ENCODE measurements around the gene MAP3K13.
"Not testable (repeated sequence)": the region's sequence is repeated elsewhere in the genome, so short reads cannot be mapped to it uniquely, and the experiment has no call there.

MAP3K13 gene

GRCh38 chr3:185448107-185448506 lies 85.2 kb downstream of the MAP3K13 start:
- H4K20me1 ChIP-seq (ENCODE audit: insufficient read depth, low read length): no peaks in the 10 kb centered on the region
- no peaks in the 10 kb centered on the region for H3K4me1 ChIP-seq (ENCODE audit: insufficient read depth, low read length)
- H3K9ac ChIP-seq (ENCODE audit: low read depth, low read length): no peak overlapping the region
- no peaks in the 10 kb centered on the region for H3K9me3 ChIP-seq (ENCODE audit: insufficient read depth, low read length, severe bottlenecking)
- no peak overlapping the region for H3K27ac ChIP-seq (ENCODE audit: low read length)
- no peak for ATAC-seq (ENCODE audit: insufficient read depth, low read depth)
- no peak for DNase-seq
- no peaks in the 10 kb centered on the region for H3K79me2 ChIP-seq (ENCODE audit: insufficient read depth, low read length)
- H3K4me2 ChIP-seq (ENCODE audit: insufficient read depth, low read length): no peak overlapping the region
- H2AFZ ChIP-seq (ENCODE audit: low read depth, low read length): no peak overlapping the region
- no peaks in the 10 kb centered on the region for H3K36me3 ChIP-seq (ENCODE audit: insufficient read depth, low read length)
- TF ChIP-seq CTCF (IDR thresholded peaks at IDR 0.05; ENCODE audit: borderline replicate concordance, extremely low read depth, low read length, poor library complexity, severe bottlenecking) (no peak), EZH2 (IDR thresholded peaks at IDR 0.05; ENCODE audit: borderline replicate concordance, low read depth, low read length, severe bottlenecking) (no peak)
- H3K4me3 ChIP-seq (ENCODE audit: low read depth in 1 of 2, low read length in 2 of 2): no peak overlapping the region
- H3K27me3 ChIP-seq (ENCODE audit: insufficient read depth, low read length, poor library complexity): peaks cover 4% of the 10 kb centered on the region

DNA sequence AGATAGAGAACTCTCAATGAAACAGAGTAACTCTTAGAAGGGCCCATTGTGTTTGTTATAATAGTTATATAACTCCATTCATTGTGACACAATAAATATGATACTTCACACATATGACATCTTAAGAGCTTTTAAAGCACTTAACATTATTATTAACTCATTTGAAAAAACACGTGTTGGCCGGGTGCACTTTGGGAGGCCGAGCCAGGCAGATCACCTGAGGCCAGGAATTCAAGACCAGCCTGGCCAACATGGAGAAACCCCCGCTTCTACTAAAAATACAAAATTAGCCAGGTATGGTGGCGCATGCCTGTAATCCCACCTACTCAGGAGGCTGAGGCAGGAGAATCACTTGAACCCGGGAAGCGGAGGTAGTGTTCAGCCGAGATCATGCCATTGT lies 88.5 kb downstream of the MAP3K13 start:
- not testable (repeated sequence) for H4K20me1 ChIP-seq (ENCODE audit: insufficient read depth, low read length); H3K79me2 ChIP-seq (ENCODE audit: insufficient read depth, low read length); H3K4me1 ChIP-seq (ENCODE audit: insufficient read depth, low read length); H3K9me3 ChIP-seq (ENCODE audit: insufficient read depth, low read length, severe bottlenecking); H3K27ac ChIP-seq (ENCODE audit: low read length); H3K36me3 ChIP-seq (ENCODE audit: insufficient read depth, low read length); ATAC-seq (ENCODE audit: insufficient read depth, low read depth); DNase-seq; H3K4me2 ChIP-seq (ENCODE audit: insufficient read depth, low read length); H3K4me3 ChIP-seq (ENCODE audit: low read depth in 1 of 2, low read length in 2 of 2); H2AFZ ChIP-seq (ENCODE audit: low read depth, low read length); H3K9ac ChIP-seq (ENCODE audit: low read depth, low read length); H3K27me3 ChIP-seq (ENCODE audit: insufficient read depth, low read length, poor library complexity)

DNA sequence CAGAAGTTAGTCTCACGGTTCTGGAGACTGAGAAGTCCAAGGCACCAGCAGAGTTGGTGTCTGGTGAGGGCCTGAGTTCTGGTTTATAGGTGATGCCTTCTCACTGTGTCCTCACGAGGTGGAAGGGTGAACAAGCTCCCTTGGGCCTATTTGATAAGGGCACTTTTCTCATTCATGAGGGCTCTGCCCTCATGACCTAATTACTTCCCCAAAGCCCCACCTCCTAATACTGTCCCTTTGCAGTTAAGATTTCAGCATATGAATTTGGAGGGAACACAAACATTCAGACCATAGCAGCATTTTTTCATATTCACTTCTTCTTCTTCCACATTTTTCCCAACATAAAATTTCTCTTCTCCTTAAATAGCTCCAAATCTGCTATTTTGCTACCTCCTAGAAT lies 94.4 kb downstream of the MAP3K13 start:
- Histone ChIP-seq H3K79me2 (ENCODE audit: insufficient read depth, low read length) (no peaks in the 10 kb centered on the region), H3K27ac (ENCODE audit: low read length) (no peak overlapping the region), H3K27me3 (ENCODE audit: insufficient read depth, low read length, poor library complexity) (no peaks in the 10 kb centered on the region), H3K4me2 (ENCODE audit: insufficient read depth, low read length) (no peak overlapping the region), H4K20me1 (ENCODE audit: insufficient read depth, low read length) (no peaks in the 10 kb centered on the region), H3K36me3 (ENCODE audit: insufficient read depth, low read length) (no peaks in the 10 kb centered on the region), H3K9ac (ENCODE audit: low read depth, low read length) (no peak overlapping the region), H3K9me3 (ENCODE audit: insufficient read depth, low read length, severe bottlenecking) (no peaks in the 10 kb centered on the region), H3K4me1 (ENCODE audit: insufficient read depth, low read length) (no peaks in the 10 kb centered on the region), H3K4me3 (ENCODE audit: low read depth in 1 of 2, low read length in 2 of 2) (no peak overlapping the region), H2AFZ (ENCODE audit: low read depth, low read length) (no peak overlapping the region)
- TF ChIP-seq CTCF (IDR thresholded peaks at IDR 0.05; ENCODE audit: borderline replicate concordance, extremely low read depth, low read length, poor library complexity, severe bottlenecking): no peak
- no peak for TF ChIP-seq EZH2 (IDR thresholded peaks at IDR 0.05; ENCODE audit: borderline replicate concordance, low read depth, low read length, severe bottlenecking)
- ATAC-seq (ENCODE audit: insufficient read depth, low read depth) (no peak), DNase-seq (no peak)

DNA sequence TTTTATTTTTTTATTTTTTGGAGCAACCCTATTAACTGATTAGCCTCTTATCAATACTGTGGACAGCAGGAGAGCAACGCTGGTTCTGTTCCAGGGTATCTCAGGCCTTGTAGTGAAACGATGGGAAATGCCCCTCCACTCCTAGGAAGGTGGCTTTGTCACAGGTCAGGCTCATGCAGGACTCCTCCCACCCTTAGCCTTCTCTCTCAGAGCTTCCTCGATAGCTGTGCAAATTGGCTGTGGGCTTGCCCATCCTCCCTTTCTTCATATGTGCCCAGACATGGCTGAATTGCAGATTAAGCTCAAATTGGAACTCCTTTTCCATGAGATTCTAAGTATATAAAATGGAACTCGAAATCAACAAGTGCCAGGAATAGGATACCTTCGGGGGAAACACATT lies 97.4 kb downstream of the MAP3K13 start:
- Histone ChIP-seq H3K4me1 (ENCODE audit: insufficient read depth, low read length) (no peaks in the 10 kb centered on the region), H3K27ac (ENCODE audit: low read length) (no peak overlapping the region), H3K9ac (ENCODE audit: low read depth, low read length) (no peak overlapping the region), H3K79me2 (ENCODE audit: insufficient read depth, low read length) (no peaks in the 10 kb centered on the region), H4K20me1 (ENCODE audit: insufficient read depth, low read length) (no peaks in the 10 kb centered on the region), H3K4me2 (ENCODE audit: insufficient read depth, low read length) (no peak overlapping the region), H2AFZ (ENCODE audit: low read depth, low read length) (no peak overlapping the region), H3K36me3 (ENCODE audit: insufficient read depth, low read length) (no peaks in the 10 kb centered on the region), H3K4me3 (ENCODE audit: low read depth in 1 of 2, low read length in 2 of 2) (no peak overlapping the region), H3K9me3 (ENCODE audit: insufficient read depth, low read length, severe bottlenecking) (no peaks in the 10 kb centered on the region), H3K27me3 (ENCODE audit: insufficient read depth, low read length, poor library complexity) (no peaks in the 10 kb centered on the region)
- no peak for DNase-seq
- ATAC-seq (ENCODE audit: insufficient read depth, low read depth): no peak
- TF ChIP-seq CTCF (IDR thresholded peaks at IDR 0.05; ENCODE audit: borderline replicate concordance, extremely low read depth, low read length, poor library complexity, severe bottlenecking) (no peak), EZH2 (IDR thresholded peaks at IDR 0.05; ENCODE audit: borderline replicate concordance, low read depth, low read length, severe bottlenecking) (no peak)

Measured in DND-41 (cell line).